ENCODE measurements around the gene IL12RB1.

Gene IL12RB1

DNA sequence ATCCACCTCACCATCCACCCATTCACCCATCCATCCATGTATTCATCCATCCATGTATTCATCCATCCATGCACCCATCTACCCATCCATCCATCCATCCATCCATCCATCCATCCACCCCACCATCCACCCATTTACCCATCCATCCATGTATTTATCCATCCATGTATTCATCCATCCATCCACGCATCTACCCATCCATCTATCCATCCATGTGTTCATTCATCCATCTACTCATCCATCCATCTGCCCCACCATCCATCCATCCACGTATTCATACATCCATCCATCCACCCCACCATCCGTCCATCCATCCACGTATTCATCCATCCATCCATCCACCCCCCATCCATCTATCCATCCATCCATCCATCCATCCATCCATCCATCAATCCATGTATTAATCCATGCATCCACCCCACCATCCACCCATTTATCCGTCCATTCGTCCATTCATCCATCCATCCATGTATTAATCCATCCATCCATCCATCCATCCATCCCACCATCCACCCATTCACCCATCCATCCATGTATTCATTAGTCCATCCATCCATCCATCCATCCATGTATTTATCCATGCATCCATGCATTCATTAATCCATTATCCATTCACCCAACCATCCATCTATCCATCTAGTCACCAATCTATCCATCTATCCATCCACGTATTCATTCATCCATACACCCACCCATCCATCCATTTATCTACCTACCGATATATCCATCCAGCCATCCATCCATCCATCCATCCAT is 2.6 kb downstream of the IL12RB1 start:
- no peaks in the 10 kb centered on the region for H3K9me2 ChIP-seq (replicated peaks; ENCODE audit: insufficient read depth, low read length)
- TF ChIP-seq EZH2phosphoT487 (conservative IDR thresholded peaks at IDR 0.05; ENCODE audit: low read length), result no peak
- TF ChIP-seq, protein P1, sequence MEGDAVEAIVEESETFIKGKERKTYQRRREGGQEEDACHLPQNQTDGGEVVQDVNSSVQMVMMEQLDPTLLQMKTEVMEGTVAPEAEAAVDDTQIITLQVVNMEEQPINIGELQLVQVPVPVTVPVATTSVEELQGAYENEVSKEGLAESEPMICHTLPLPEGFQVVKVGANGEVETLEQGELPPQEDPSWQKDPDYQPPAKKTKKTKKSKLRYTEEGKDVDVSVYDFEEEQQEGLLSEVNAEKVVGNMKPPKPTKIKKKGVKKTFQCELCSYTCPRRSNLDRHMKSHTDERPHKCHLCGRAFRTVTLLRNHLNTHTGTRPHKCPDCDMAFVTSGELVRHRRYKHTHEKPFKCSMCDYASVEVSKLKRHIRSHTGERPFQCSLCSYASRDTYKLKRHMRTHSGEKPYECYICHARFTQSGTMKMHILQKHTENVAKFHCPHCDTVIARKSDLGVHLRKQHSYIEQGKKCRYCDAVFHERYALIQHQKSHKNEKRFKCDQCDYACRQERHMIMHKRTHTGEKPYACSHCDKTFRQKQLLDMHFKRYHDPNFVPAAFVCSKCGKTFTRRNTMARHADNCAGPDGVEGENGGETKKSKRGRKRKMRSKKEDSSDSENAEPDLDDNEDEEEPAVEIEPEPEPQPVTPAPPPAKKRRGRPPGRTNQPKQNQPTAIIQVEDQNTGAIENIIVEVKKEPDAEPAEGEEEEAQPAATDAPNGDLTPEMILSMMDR (IDR thresholded peaks at IDR 0.05; ENCODE audit: insufficient read depth, low read length, poor library complexity, severe bottlenecking), result no peak
- H3K27me3 ChIP-seq (ENCODE audit: low read length), result no peaks in the 10 kb centered on the region
- H3K27ac ChIP-seq (ENCODE audit: low read depth, low read length), result no peak overlapping the region
- no peaks in the 10 kb centered on the region for H3K9me3 ChIP-seq (ENCODE audit: insufficient read depth, low read length)
- peaks cover 15% of the 10 kb centered on the region for H3F3A ChIP-seq (ENCODE audit: insufficient read depth)
- H3K36me3 ChIP-seq (ENCODE audit: low read length), result no peaks in the 10 kb centered on the region; the same call in 1 of the 2 replicates
- H3K4me2 ChIP-seq (ENCODE audit: low read depth, low read length, poor library complexity, severe bottlenecking), result no peak overlapping the region
- no peak overlapping the region for H3K4me3 ChIP-seq (ENCODE audit: insufficient read depth, low read length, poor library complexity, severe bottlenecking)
- no peak overlapping the region for H2AFZ ChIP-seq (ENCODE audit: low read depth, low read length, severe bottlenecking)
- H3K9ac ChIP-seq (ENCODE audit: low read length), result no peak overlapping the region
- H3K79me2 ChIP-seq (ENCODE audit: insufficient read depth, low read length), result no peaks in the 10 kb centered on the region
- H4K20me1 ChIP-seq (ENCODE audit: low read depth, low read length), result no peaks in the 10 kb centered on the region

GRCh38 chr19:18074192-18074591 is 12.5 kb downstream of the IL12RB1 start:
- TF ChIP-seq, protein P1 (IDR thresholded peaks at IDR 0.05; ENCODE audit: insufficient read depth, low read length, poor library complexity, severe bottlenecking), result no peak
- no peak for TF ChIP-seq EZH2phosphoT487 (conservative IDR thresholded peaks at IDR 0.05; ENCODE audit: low read length)
- no peaks in the 10 kb centered on the region for H3F3A ChIP-seq (ENCODE audit: insufficient read depth)
- no peak overlapping the region for H3K27ac ChIP-seq (ENCODE audit: low read depth, low read length)
- no peaks in the 10 kb centered on the region for H3K9me3 ChIP-seq (ENCODE audit: insufficient read depth, low read length)
- no peak overlapping the region for H3K4me3 ChIP-seq (ENCODE audit: insufficient read depth, low read length, poor library complexity, severe bottlenecking)
- H3K4me2 ChIP-seq (ENCODE audit: low read depth, low read length, poor library complexity, severe bottlenecking), result no peak overlapping the region
- no peak overlapping the region for H3K9ac ChIP-seq (ENCODE audit: low read length)
- no peaks in the 10 kb centered on the region for H4K20me1 ChIP-seq (ENCODE audit: low read depth, low read length)
- H2AFZ ChIP-seq (ENCODE audit: low read depth, low read length, severe bottlenecking), result no peak overlapping the region
- H3K36me3 ChIP-seq (ENCODE audit: low read length), result peaks cover 4% of the 10 kb centered on the region; the same call in 1 of the 2 replicates
- H3K9me2 ChIP-seq (replicated peaks; ENCODE audit: insufficient read depth, low read length), result no peaks in the 10 kb centered on the region
- H3K27me3 ChIP-seq (ENCODE audit: low read length), result no peaks in the 10 kb centered on the region
- no peaks in the 10 kb centered on the region for H3K79me2 ChIP-seq (ENCODE audit: insufficient read depth, low read length)

DNA sequence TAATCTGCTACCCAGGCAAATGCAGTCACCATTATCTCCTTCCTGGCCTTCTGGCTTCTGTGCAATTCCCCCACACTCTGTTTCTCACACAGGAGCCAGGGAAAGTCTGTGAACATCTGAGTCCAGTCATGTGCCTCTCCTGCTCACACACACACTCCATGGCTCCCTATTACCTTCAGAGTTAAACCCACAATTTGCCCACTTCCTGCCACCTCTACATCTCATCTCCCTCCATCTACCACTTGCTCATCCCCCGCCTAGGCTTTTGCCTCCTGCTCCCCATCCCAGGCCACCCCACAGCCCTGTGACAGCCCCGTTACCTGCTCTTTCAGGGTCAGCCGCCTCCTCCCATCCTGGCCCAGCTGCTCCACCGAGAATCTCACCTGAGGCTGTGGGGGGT is 13.5 kb downstream of the IL12RB1 start:
- H3F3A ChIP-seq (ENCODE audit: insufficient read depth), result no peaks in the 10 kb centered on the region
- peaks cover 4% of the 10 kb centered on the region; the same call in 1 of the 2 replicates for H3K36me3 ChIP-seq (ENCODE audit: low read length)
- no peak overlapping the region for H3K27ac ChIP-seq (ENCODE audit: low read depth, low read length)
- no peak overlapping the region for H3K4me3 ChIP-seq (ENCODE audit: insufficient read depth, low read length, poor library complexity, severe bottlenecking)
- H2AFZ ChIP-seq (ENCODE audit: low read depth, low read length, severe bottlenecking), result no peak overlapping the region
- H3K9me3 ChIP-seq (ENCODE audit: insufficient read depth, low read length), result no peaks in the 10 kb centered on the region
- no peak overlapping the region for H3K4me2 ChIP-seq (ENCODE audit: low read depth, low read length, poor library complexity, severe bottlenecking)
- no peaks in the 10 kb centered on the region for H3K79me2 ChIP-seq (ENCODE audit: insufficient read depth, low read length)
- no peaks in the 10 kb centered on the region for H3K9me2 ChIP-seq (replicated peaks; ENCODE audit: insufficient read depth, low read length)
- H3K9ac ChIP-seq (ENCODE audit: low read length), result no peak overlapping the region
- H4K20me1 ChIP-seq (ENCODE audit: low read depth, low read length), result no peaks in the 10 kb centered on the region
- no peaks in the 10 kb centered on the region for H3K27me3 ChIP-seq (ENCODE audit: low read length)
- TF ChIP-seq EZH2phosphoT487 (conservative IDR thresholded peaks at IDR 0.05; ENCODE audit: low read length), result no peak
- TF ChIP-seq, protein P1 (IDR thresholded peaks at IDR 0.05; ENCODE audit: insufficient read depth, low read length, poor library complexity, severe bottlenecking), result no peak
